Measurements from ENCODE around the gene ACYP1.

ACYP1 gene

GRCh38 chr14:75101491-75101890 lies 37.7 kb upstream of the ACYP1 start:
- no peak overlapping the region for H3K4me3 ChIP-seq (ENCODE audit: low read length)
- no peak overlapping the region for H3K27ac ChIP-seq (ENCODE audit: low read depth, low read length)
- no peak overlapping the region for H3K4me2 ChIP-seq (ENCODE audit: low read length)
- H3K9me3 ChIP-seq (ENCODE audit: control insufficient read depth, insufficient read depth, low read length) = no peaks in the 10 kb centered on the region
- H3K36me3 ChIP-seq (ENCODE audit: control insufficient read depth, low read length) = peaks cover 79% of the 10 kb centered on the region
- no peaks in the 10 kb centered on the region for H4K20me1 ChIP-seq (ENCODE audit: control insufficient read depth, insufficient read depth, low read depth, low read length)
- no peaks in the 10 kb centered on the region for H3K4me1 ChIP-seq (ENCODE audit: control insufficient read depth, low read length)
- H3F3A ChIP-seq (ENCODE audit: control insufficient read depth, insufficient read depth) = no peaks in the 10 kb centered on the region
- H3K9me2 ChIP-seq (replicated peaks; ENCODE audit: control insufficient read depth, low read length) = no peaks in the 10 kb centered on the region
- TF ChIP-seq EZH2phosphoT487 (IDR thresholded peaks at IDR 0.05; ENCODE audit: borderline replicate concordance, low read length) (no peak), CTCF (IDR thresholded peaks at IDR 0.05; ENCODE audit: low read depth, low read length, poor library complexity, severe bottlenecking) (no peak)
- H3K79me2 ChIP-seq (ENCODE audit: control insufficient read depth, low read length) = no peaks in the 10 kb centered on the region
- H3K27me3 ChIP-seq (ENCODE audit: control insufficient read depth, low read length) = no peaks in the 10 kb centered on the region

GRCh38 chr14:75098682-75099081 lies 34.9 kb upstream of the ACYP1 start:
- Histone ChIP-seq H3K36me3 (ENCODE audit: control insufficient read depth, low read length) (peaks cover 80% of the 10 kb centered on the region), H3K4me3 (ENCODE audit: low read length) (no peak overlapping the region), H3K9me2 (replicated peaks; ENCODE audit: control insufficient read depth, low read length) (no peaks in the 10 kb centered on the region), H3F3A (ENCODE audit: control insufficient read depth, insufficient read depth) (no peaks in the 10 kb centered on the region), H3K4me1 (ENCODE audit: control insufficient read depth, low read length) (no peaks in the 10 kb centered on the region), H3K79me2 (ENCODE audit: control insufficient read depth, low read length) (no peaks in the 10 kb centered on the region), H3K9me3 (ENCODE audit: control insufficient read depth, insufficient read depth, low read length) (no peaks in the 10 kb centered on the region), H4K20me1 (ENCODE audit: control insufficient read depth, insufficient read depth, low read depth, low read length) (no peaks in the 10 kb centered on the region), H3K27me3 (ENCODE audit: control insufficient read depth, low read length) (no peaks in the 10 kb centered on the region), H3K27ac (ENCODE audit: low read depth, low read length) (no peak overlapping the region), H3K4me2 (ENCODE audit: low read length) (no peak overlapping the region)
- TF ChIP-seq CTCF (IDR thresholded peaks at IDR 0.05; ENCODE audit: low read depth, low read length, poor library complexity, severe bottlenecking) (no peak), EZH2phosphoT487 (IDR thresholded peaks at IDR 0.05; ENCODE audit: borderline replicate concordance, low read length) (no peak)

- H3K9me2 ChIP-seq (replicated peaks; ENCODE audit: control insufficient read depth, low read length) = no peaks in the 10 kb centered on the region
- TF ChIP-seq CTCF (IDR thresholded peaks at IDR 0.05; ENCODE audit: low read depth, low read length, poor library complexity, severe bottlenecking) = no peak
- TF ChIP-seq EZH2phosphoT487 (IDR thresholded peaks at IDR 0.05; ENCODE audit: borderline replicate concordance, low read length) = no peak
- no peaks in the 10 kb centered on the region for H3K4me1 ChIP-seq (ENCODE audit: control insufficient read depth, low read length)
- peaks cover 78% of the 10 kb centered on the region for H3K36me3 ChIP-seq (ENCODE audit: control insufficient read depth, low read length)
- no peak overlapping the region for H3K4me2 ChIP-seq (ENCODE audit: low read length)
- no peak overlapping the region for H3K4me3 ChIP-seq (ENCODE audit: low read length)
- H3K9me3 ChIP-seq (ENCODE audit: control insufficient read depth, insufficient read depth, low read length) = no peaks in the 10 kb centered on the region
- H3K27me3 ChIP-seq (ENCODE audit: control insufficient read depth, low read length) = no peaks in the 10 kb centered on the region
- no peaks in the 10 kb centered on the region for H3F3A ChIP-seq (ENCODE audit: control insufficient read depth, insufficient read depth)
- H3K79me2 ChIP-seq (ENCODE audit: control insufficient read depth, low read length) = no peaks in the 10 kb centered on the region
- no peaks in the 10 kb centered on the region for H4K20me1 ChIP-seq (ENCODE audit: control insufficient read depth, insufficient read depth, low read depth, low read length)
- H3K27ac ChIP-seq (ENCODE audit: low read depth, low read length) = no peak overlapping the region
Observed at GRCh38 chr14:75098212-75098611, 34.4 kb upstream of the ACYP1 start.

GRCh38 chr14:75096959-75097358 lies 33.1 kb upstream of the ACYP1 start:
- Histone ChIP-seq H3K27me3 (ENCODE audit: control insufficient read depth, low read length) (no peaks in the 10 kb centered on the region), H3K9me2 (replicated peaks; ENCODE audit: control insufficient read depth, low read length) (no peaks in the 10 kb centered on the region), H3K36me3 (ENCODE audit: control insufficient read depth, low read length) (peaks cover 82% of the 10 kb centered on the region), H3K4me2 (ENCODE audit: low read length) (no peak overlapping the region), H3K9me3 (ENCODE audit: control insufficient read depth, insufficient read depth, low read length) (no peaks in the 10 kb centered on the region), H3K4me3 (ENCODE audit: low read length) (no peak overlapping the region), H4K20me1 (ENCODE audit: control insufficient read depth, insufficient read depth, low read depth, low read length) (no peaks in the 10 kb centered on the region), H3F3A (ENCODE audit: control insufficient read depth, insufficient read depth) (no peaks in the 10 kb centered on the region), H3K27ac (ENCODE audit: low read depth, low read length) (no peak overlapping the region), H3K79me2 (ENCODE audit: control insufficient read depth, low read length) (no peaks in the 10 kb centered on the region), H3K4me1 (ENCODE audit: control insufficient read depth, low read length) (no peaks in the 10 kb centered on the region)
- TF ChIP-seq EZH2phosphoT487 (IDR thresholded peaks at IDR 0.05; ENCODE audit: borderline replicate concordance, low read length) = no peak
- TF ChIP-seq CTCF (IDR thresholded peaks at IDR 0.05; ENCODE audit: low read depth, low read length, poor library complexity, severe bottlenecking) = no peak
